ENCODE measurements around the gene DNAJB12. TPM values are rescaled to one million over a fixed set of nuclear protein-coding genes. Genes with fewer than 3 reads are reported as not detected.

The DNAJB12 gene
- total and polyA plus RNA-seq, 10 of the 15 experiments (the other 5 are each of a cell fraction or from before 2014, with no cell fraction given): 4.6 to 31.6 (median 18.8) TPM

DNA sequence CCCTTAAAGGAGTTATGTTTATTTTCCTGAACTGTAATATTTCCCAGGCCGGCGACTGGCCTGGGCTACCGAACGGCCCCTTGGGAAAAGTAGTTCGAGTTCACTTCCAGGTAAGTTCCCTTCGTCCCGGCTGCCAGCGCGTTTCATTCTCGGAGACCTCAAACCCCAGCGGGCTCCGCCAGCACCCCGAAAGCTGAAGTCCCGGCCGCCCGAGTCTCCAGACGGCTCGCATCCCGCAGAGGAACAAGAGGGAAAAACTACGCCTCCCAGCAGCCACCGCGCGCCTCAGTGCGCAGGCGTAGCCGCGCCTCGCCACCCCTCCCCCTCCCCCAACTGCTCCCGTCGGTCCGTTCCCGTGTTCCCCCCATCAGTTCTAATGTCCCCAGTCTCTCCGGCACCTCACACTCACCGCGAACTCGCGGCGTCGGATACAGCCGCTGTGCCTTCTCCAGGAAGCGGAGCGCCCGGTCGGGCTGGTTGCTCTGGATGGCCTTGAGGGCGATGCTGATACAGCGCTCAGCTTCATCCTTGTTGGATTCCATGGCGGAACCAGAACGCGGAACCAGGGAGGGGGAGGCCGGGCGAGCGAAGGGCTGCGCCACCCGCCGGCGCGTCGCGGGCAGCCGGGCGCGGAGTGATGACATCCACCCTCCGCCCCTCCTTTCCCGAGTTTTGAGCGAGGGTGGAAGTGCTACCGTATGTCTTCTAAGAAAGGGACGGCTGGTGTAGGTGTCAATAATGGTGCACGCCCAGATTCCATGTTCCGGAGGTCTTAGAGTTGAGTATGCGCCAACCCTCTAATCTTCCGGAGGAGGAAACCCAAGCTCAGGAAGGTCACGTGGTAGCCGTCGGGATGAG, at the start of gene DNAJB12 (continued):
- TF ChIP-seq, protein P1, sequence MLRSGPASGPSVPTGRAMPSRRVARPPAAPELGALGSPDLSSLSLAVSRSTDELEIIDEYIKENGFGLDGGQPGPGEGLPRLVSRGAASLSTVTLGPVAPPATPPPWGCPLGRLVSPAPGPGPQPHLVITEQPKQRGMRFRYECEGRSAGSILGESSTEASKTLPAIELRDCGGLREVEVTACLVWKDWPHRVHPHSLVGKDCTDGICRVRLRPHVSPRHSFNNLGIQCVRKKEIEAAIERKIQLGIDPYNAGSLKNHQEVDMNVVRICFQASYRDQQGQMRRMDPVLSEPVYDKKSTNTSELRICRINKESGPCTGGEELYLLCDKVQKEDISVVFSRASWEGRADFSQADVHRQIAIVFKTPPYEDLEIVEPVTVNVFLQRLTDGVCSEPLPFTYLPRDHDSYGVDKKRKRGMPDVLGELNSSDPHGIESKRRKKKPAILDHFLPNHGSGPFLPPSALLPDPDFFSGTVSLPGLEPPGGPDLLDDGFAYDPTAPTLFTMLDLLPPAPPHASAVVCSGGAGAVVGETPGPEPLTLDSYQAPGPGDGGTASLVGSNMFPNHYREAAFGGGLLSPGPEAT (IDR thresholded peaks at IDR 0.05; ENCODE audit: low read depth): peak; percentile 100
- peak; percentile 26; the same call in 1 of the 2 replicates for TF ChIP-seq BRCA1 (IDR thresholded peaks at IDR 0.05; ENCODE audit: low read depth, low read length)
- TF ChIP-seq, protein P2, sequence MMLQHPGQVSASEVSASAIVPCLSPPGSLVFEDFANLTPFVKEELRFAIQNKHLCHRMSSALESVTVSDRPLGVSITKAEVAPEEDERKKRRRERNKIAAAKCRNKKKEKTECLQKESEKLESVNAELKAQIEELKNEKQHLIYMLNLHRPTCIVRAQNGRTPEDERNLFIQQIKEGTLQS (IDR thresholded peaks at IDR 0.05; ENCODE audit: borderline replicate concordance, extremely low read depth, low read depth, low read length): peak; percentile 79
- no peak for TF ChIP-seq RCOR1 (conservative IDR thresholded peaks at IDR 0.05; ENCODE audit: low read depth, low read length)
- TF ChIP-seq NR2C2 (IDR thresholded peaks at IDR 0.05; ENCODE audit: borderline replicate concordance, control insufficient read depth, insufficient read length, low read depth): no peak
- TF ChIP-seq SREBF1 (IDR thresholded peaks at IDR 0.05; ENCODE audit: low read length): 0 out of 2 replicates have a peak, but pooled peaks have one; percentile 45
- TF ChIP-seq, protein P3, sequence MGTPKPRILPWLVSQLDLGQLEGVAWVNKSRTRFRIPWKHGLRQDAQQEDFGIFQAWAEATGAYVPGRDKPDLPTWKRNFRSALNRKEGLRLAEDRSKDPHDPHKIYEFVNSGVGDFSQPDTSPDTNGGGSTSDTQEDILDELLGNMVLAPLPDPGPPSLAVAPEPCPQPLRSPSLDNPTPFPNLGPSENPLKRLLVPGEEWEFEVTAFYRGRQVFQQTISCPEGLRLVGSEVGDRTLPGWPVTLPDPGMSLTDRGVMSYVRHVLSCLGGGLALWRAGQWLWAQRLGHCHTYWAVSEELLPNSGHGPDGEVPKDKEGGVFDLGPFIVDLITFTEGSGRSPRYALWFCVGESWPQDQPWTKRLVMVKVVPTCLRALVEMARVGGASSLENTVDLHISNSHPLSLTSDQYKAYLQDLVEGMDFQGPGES (IDR thresholded peaks at IDR 0.05): no peak
- TF ChIP-seq NR2C1 (IDR thresholded peaks at IDR 0.05): peak; percentile 40
- TF ChIP-seq IKZF2 (IDR thresholded peaks at IDR 0.05): peak; percentile 74 to 78
- peak; percentile 91 for TF ChIP-seq RBBP5 (conservative IDR thresholded peaks at IDR 0.05)
- no peak; the same call in 1 of the 2 replicates for TF ChIP-seq SIN3A (IDR thresholded peaks at IDR 0.05; ENCODE audit: low read depth, low read length)
- TF ChIP-seq RAD51 (IDR thresholded peaks at IDR 0.05): peak; percentile 93
- TF ChIP-seq PAX5 (IDR thresholded peaks at IDR 0.05; ENCODE audit: borderline replicate concordance, low read depth, low read length): peak; percentile 50; the same call in 1 of the 2 replicates
- peak; percentile 88 for TF ChIP-seq LARP7 (IDR thresholded peaks at IDR 0.05)
- TF ChIP-seq CHD4 (IDR thresholded peaks at IDR 0.05): no peak
- peak; percentile 96 for TF ChIP-seq PML (IDR thresholded peaks at IDR 0.05; ENCODE audit: low read length)
- TF ChIP-seq, protein P4, sequence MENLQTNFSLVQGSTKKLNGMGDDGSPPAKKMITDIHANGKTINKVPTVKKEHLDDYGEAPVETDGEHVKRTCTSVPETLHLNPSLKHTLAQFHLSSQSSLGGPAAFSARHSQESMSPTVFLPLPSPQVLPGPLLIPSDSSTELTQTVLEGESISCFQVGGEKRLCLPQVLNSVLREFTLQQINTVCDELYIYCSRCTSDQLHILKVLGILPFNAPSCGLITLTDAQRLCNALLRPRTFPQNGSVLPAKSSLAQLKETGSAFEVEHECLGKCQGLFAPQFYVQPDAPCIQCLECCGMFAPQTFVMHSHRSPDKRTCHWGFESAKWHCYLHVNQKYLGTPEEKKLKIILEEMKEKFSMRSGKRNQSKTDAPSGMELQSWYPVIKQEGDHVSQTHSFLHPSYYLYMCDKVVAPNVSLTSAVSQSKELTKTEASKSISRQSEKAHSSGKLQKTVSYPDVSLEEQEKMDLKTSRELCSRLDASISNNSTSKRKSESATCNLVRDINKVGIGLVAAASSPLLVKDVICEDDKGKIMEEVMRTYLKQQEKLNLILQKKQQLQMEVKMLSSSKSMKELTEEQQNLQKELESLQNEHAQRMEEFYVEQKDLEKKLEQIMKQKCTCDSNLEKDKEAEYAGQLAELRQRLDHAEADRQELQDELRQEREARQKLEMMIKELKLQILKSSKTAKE (IDR thresholded peaks at IDR 0.05; ENCODE audit: low read depth, poor library complexity, severe bottlenecking): peak; percentile 46
- peak; percentile 79 for TF ChIP-seq MYC (IDR thresholded peaks at IDR 0.05; ENCODE audit: insufficient read depth, insufficient read length, insufficient replicate concordance, low read length, severe bottlenecking)
- TF ChIP-seq SMARCA5 (IDR thresholded peaks at IDR 0.05): peak; percentile 92; the same call in 1 of the 2 replicates
- TF ChIP-seq CEBPZ (IDR thresholded peaks at IDR 0.05; ENCODE audit: low read depth, low read length): no peak
- no peak for TF ChIP-seq YBX1 (IDR thresholded peaks at IDR 0.05)
- no peak for TF ChIP-seq MYB (IDR thresholded peaks at IDR 0.05; ENCODE audit: borderline replicate concordance, low read depth, low read length)

Data from GM12878 (cell line).